GM12873 (cell line): Measurements from ENCODE around the gene CAPN12.
A peak's percentile ranks its signal among the peaks of the same experiment; 100 is the strongest.

ENCODE experiments used
- TF ChIP-seq, protein P1 (sequence below): IDR thresholded peaks from 2 replicates; pipeline ENCODE4 v1.5.1; 2012; ENCODE audit warnings: low read depth, mild to moderate bottlenecking, moderate library complexity, low read length, control low read depth; ENCODE audit not compliant: insufficient read depth; ENCODE audit errors: missing control alignments

CAPN12 gene, protein sequence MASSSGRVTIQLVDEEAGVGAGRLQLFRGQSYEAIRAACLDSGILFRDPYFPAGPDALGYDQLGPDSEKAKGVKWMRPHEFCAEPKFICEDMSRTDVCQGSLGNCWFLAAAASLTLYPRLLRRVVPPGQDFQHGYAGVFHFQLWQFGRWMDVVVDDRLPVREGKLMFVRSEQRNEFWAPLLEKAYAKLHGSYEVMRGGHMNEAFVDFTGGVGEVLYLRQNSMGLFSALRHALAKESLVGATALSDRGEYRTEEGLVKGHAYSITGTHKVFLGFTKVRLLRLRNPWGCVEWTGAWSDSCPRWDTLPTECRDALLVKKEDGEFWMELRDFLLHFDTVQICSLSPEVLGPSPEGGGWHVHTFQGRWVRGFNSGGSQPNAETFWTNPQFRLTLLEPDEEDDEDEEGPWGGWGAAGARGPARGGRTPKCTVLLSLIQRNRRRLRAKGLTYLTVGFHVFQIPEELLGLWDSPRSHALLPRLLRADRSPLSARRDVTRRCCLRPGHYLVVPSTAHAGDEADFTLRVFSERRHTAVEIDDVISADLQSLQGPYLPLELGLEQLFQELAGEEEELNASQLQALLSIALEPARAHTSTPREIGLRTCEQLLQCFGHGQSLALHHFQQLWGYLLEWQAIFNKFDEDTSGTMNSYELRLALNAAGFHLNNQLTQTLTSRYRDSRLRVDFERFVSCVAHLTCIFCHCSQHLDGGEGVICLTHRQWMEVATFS

DNA sequence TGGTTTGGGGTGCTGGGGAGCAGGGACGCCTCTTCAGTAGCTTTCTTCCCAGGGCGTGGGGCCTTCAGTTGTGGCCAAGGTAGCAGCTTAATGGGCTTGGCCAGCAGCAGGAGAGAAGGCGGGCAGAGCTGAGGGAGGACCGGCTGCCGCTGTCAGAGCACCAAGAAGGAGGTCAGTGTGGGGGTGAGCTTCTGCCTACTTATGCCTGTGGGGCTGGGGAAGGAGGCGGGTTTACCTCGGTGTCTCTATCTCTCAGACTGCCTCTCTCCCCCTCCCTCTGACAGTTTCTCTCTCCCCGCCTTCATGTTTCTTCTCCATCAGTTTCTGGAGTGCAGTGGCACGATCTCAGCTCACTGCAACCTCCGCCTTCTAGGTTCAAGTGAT lies at the start of gene CAPN12:
CAPN12 (minus strand) TSS at position 177 of the 384 bp plus-strand sequence. CDS start 309 bp downstream, outside the sequence.
- TF ChIP-seq, protein P1, sequence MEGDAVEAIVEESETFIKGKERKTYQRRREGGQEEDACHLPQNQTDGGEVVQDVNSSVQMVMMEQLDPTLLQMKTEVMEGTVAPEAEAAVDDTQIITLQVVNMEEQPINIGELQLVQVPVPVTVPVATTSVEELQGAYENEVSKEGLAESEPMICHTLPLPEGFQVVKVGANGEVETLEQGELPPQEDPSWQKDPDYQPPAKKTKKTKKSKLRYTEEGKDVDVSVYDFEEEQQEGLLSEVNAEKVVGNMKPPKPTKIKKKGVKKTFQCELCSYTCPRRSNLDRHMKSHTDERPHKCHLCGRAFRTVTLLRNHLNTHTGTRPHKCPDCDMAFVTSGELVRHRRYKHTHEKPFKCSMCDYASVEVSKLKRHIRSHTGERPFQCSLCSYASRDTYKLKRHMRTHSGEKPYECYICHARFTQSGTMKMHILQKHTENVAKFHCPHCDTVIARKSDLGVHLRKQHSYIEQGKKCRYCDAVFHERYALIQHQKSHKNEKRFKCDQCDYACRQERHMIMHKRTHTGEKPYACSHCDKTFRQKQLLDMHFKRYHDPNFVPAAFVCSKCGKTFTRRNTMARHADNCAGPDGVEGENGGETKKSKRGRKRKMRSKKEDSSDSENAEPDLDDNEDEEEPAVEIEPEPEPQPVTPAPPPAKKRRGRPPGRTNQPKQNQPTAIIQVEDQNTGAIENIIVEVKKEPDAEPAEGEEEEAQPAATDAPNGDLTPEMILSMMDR = no peak

DNA sequence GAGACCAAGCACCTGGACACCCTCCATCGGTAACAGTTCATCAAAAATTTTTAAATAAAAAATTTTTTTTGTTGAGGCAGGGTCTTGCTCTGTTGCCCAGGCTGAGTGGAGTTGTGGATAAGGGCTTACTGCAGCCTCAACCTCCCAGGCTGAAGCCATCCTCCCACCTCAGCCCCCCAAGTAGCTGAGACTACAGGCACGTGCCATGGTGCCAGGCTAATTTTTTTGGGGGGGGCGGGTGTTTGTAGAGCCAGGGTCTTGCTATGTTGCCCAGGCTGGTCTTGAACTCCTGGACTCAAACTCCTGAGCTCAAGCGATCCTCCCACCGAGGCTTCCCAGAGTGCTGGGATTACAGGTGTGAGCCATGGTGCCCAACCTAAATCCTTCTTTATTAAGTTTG lies 49.4 kb upstream of the CAPN12 start:
- TF ChIP-seq, protein P1 = no peak

DNA sequence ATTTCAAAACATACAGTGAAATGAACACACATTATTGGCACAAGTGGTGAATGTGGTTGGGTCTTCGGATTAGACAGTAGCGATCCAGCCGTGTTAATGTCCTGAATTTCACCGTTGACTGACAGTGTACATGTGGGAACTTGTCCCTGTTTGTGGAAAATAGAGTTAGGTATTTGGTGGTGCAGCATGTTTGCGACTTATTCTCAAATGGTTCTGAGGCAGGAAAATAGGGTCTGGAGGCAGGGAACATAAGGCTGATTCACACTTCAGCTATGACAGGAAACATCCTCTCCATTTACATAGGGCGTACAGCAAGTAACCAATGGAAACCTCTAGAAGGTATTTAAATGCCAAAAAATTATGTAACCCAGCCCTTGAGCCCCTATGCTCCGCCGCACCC lies 48.9 kb upstream of the CAPN12 start:
- TF ChIP-seq, protein P1 = no peak

DNA sequence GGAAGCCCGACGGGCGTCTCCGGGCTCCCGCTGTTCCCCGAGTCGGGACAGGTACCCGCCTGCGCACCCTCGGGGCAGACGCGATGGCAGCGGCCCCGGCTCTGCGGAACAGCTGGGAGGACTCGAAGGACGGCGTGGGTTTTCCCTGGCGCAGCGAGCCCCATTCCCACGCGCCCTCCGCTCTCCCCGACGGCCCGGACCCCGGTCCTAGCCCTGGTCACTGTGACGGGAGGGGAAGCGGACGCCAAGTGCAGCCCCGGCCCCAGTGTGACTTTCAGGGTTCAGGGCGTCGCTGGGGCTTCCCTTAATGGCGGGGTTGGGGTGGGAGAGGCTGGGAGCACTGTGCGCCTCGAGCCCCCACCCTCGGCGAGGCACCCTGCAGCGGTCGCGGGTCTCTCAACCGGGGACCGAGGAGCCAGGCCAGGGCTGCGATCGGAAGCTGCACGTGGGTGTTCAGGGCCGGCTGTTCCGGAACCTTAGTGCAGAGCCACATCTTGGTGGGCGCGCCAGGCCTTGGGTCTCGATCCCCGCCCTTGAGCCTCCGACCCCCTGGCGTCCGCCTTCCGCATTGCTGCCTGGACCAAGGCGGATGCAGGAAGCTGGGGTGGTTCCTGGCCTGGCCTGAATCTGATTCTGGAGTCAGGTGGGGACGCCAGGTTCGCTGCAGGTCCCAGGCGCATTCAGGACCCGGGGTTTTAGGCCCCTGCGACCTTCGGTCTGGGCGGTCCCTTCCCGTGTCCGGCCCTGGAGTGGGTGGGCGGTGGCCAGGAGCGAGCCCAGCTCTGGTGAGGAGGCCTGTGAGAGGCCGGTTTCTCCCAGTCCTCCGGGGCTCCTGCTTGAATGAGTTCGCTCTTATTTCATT lies 48.2 kb upstream of the CAPN12 start:
- TF ChIP-seq, protein P1 = peak; percentile 48

DNA sequence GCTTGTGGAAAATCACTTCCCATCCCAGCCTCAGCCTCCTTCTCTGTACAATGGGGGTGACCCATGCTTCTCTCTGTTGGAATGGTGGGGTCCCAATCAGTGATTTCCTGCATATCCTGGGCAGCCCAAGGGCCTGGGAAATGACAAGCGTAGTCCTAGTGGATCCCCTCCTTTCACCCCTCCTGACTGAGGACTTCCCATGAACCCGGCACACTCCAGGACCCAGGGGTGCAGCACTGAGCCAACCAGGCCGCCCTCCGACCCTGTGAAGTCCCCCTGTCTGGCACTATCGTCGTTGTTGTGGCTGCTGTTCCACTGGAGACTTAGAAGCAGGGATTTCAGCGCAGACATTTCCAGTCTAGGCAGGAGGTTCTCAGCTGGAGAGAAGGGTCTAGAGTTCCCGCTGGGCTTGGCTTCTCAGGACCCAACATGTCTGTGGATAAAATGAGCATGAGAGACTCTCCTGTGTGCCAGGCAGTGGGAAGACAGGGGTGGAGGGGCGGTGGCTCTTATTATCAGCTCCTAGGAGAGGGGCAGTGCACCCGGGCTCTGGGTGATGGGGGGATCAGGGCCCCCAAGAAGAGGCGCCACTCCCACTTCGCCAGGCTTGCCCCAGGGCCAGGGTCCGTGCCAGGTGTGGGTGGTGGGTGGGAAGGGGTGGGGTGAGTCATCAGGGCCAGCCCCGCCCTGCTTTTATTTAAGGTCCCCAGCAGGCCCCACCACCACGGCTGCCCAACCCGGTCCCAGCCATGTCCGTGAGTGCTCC lies 44.4 kb upstream of the CAPN12 start, which contains the start of gene LGALS7B:
LGALS7B (plus strand) TSS at position 723 of the 766 bp plus-strand sequence; CDS start at position 750, 27 bp downstream.
- TF ChIP-seq, protein P1 = no peak

DNA sequence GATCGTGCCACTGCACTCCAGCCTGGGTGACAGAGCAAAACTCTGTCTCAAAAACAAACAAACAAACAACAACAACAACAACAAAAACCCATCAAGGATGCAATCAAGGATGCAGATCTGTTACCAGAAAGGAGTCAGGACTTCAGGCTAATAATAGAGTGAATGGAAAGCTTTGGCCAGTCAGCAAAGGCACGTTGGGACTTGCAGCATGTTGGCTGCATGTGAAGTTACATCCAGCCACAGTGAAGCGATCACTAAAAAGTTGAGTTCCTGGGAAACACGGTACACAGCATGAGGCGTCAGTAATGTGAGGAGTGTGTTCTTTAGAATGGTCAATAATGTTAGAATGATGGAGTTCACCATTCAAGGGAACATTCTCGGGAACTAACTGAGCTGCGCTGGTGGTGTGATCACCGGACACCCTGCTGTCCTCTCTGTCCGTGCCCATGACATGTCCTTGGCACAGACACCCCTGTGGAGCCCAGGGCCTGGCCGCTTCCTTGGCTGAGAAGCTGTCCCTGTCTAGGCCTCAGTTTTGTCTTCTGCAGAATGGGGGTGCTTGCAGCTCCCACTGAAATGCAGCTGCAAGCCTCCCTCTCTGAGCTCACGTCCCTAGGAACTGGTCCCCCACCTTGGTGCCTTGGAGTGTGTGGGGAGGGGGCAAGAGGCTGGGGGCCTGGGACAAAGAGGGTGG lies 42.4 kb upstream of the CAPN12 start:
- TF ChIP-seq, protein P1 = no peak
